OCI-LY7 (cell line): Measurements from ENCODE around the gene SLC41A1. TPM values are rescaled to one million over a fixed set of nuclear protein-coding genes. Genes with fewer than 3 reads are reported as not detected.

Experiments used
- BruUV-seq: library from RNA; stranded (reverse); fragments of 400-500 nt; replicated peaks from 2 replicates; lab custom pipeline; 2021; lab: Mats Ljungman, UMichigan
- CTCF ChIA-PET: fragments of 300-600 bp; sonication (Branson Sonifier 250); formaldehyde crosslinking; loops from one replicate; lab custom pipeline; 2022; ENCODE audit warnings: antibody characterized with exemption; ENCODE audit not compliant: unreplicated experiment; lab: Charles Lee
- POLR2A ChIA-PET: fragments of 300-600 bp; sonication (Branson Sonifier 250); formaldehyde crosslinking; loops from one replicate; lab custom pipeline; 2022; ENCODE audit warnings: antibody characterized with exemption; lab: Charles Lee
- DNase-seq: peaks from one replicate; pipeline ENCODE4 v3.0.0-alpha.2; 2015; ENCODE audit warnings: low spot score
- H2AFZ ChIP-seq: fragments of 200-600 bp; sonication (generic), shearing (Covaris generic); 2 replicates; pipeline ENCODE4 v1.6.1; 2014; ENCODE audit warnings: mild to moderate bottlenecking, antibody characterized with exemption, low read length, moderate library complexity
- H3K27ac ChIP-seq: fragments of 200-600 bp; sonication (generic); 2 replicates; pipeline ENCODE4 v1.5.1; 2014; ENCODE audit warnings: mixed run types, low read depth, mild to moderate bottlenecking, moderate library complexity, low read length, inconsistent platforms; ENCODE audit not compliant: poor library complexity, severe bottlenecking
- H3K36me3 ChIP-seq: fragments of 200-600 bp; sonication (generic); 2 replicates; pipeline ENCODE4 v1.6.1; 2014; ENCODE audit warnings: mild to moderate bottlenecking, antibody characterized with exemption, low read length, moderate library complexity, mixed read lengths; ENCODE audit not compliant: insufficient read depth
- H3K4me1 ChIP-seq: fragments of 200-600 bp; sonication (generic); 2 replicates; pipeline ENCODE4 v1.5.1; 2014; ENCODE audit warnings: mild to moderate bottlenecking, low read length; ENCODE audit not compliant: insufficient read depth, poor library complexity, severe bottlenecking
- H3K4me2 ChIP-seq: fragments of 200-600 bp; sonication (generic); 2 replicates; pipeline ENCODE4 v1.6.1; 2014; ENCODE audit warnings: mild to moderate bottlenecking, low read length
- H3K4me3 ChIP-seq: fragments of 200-600 bp; sonication (generic); 2 replicates; pipeline ENCODE4 v1.5.1; 2014; ENCODE audit warnings: mild to moderate bottlenecking, low read depth, low read length; ENCODE audit not compliant: poor library complexity, severe bottlenecking
- H3K79me2 ChIP-seq: fragments of 200-600 bp; sonication (generic); 2 replicates; pipeline ENCODE4 v1.6.1; 2016; ENCODE audit warnings: low read depth, mild to moderate bottlenecking, low read length, moderate library complexity, mixed read lengths; ENCODE audit not compliant: insufficient read depth
- H3K9me2 ChIP-seq: fragments of 200-600 bp; sonication (generic); 2 replicates; pipeline ENCODE4 v1.6.1; 2016; ENCODE audit warnings: mild to moderate bottlenecking, low read length, mixed read lengths; ENCODE audit not compliant: insufficient read depth
- H3K9me3 ChIP-seq: fragments of 200-600 bp; sonication (generic); 2 replicates; pipeline ENCODE4 v1.6.1; 2014; ENCODE audit warnings: mild to moderate bottlenecking, mixed run types, low read length, mixed read lengths
- H4K20me1 ChIP-seq: fragments of 200-600 bp; sonication (generic); 2 replicates; pipeline ENCODE4 v1.6.1; 2014; ENCODE audit warnings: mild to moderate bottlenecking, antibody characterized with exemption, low read length, moderate library complexity, mixed read lengths; ENCODE audit not compliant: insufficient read depth
- EZH2phosphoT487 ChIP-seq: fragments of 200-600 bp; sonication (generic); IDR thresholded peaks from 2 replicates; pipeline ENCODE4 v1.6.1; 2018; ENCODE audit warnings: low read depth, borderline replicate concordance, mild to moderate bottlenecking, mixed run types, antibody characterized with exemption, low read length, moderate library complexity, mixed read lengths
- intact Hi-C: fragments of 100-400 bp; cut with micrococcal nuclease; formaldehyde crosslinking; loops from one replicate; pipeline ENCODE4 v1.10.0; 2022; ENCODE audit not compliant: unreplicated experiment
- total RNA-seq, 2 experiments: library from RNA; depleted of rRNA in 1 of 2; stranded (reverse); fragments of >200 nt in 1 of 2; shearing (Covaris generic) in 1 of 2; gene quantifications; 2 replicates each; pipeline ENCODE4 v1.2.3, GENCODE V29; 2014 to 2022
- TF ChIP-seq, protein P1 (sequence below): fragments of 200-600 bp; sonication (generic); conservative IDR thresholded peaks from 2 replicates; pipeline ENCODE4 v1.5.1; 2014; ENCODE audit warnings: mild to moderate bottlenecking, antibody characterized with exemption, low read length, moderate library complexity, mixed read lengths

The SLC41A1 gene
- total RNA-seq, 2 experiments from 2014 or later = 3.2 to 8.2 TPM

DNA sequence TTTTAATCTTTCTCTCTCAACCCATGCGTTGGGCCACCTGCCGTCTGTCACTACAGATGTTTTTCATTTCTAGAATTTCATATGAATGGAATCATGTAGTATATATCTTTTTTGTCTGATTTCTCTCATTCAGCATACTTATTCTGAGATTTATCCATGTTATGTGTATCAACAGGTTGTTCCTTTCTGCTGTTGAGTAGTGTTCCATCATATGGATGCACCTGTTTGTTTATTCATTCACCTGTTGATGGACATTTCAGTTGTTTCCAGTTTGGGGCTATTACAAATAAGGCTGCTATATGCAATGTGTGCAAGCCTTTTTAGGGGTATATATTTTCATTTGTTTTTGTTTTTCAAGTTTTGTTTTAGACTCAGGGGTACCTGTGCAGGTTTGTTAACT is 9.4 kb upstream of the SLC41A1 start:
- H4K20me1 ChIP-seq = no peaks in the 10 kb centered on the region
- TF ChIP-seq EZH2phosphoT487 = no peak
- TF ChIP-seq, protein P1, sequence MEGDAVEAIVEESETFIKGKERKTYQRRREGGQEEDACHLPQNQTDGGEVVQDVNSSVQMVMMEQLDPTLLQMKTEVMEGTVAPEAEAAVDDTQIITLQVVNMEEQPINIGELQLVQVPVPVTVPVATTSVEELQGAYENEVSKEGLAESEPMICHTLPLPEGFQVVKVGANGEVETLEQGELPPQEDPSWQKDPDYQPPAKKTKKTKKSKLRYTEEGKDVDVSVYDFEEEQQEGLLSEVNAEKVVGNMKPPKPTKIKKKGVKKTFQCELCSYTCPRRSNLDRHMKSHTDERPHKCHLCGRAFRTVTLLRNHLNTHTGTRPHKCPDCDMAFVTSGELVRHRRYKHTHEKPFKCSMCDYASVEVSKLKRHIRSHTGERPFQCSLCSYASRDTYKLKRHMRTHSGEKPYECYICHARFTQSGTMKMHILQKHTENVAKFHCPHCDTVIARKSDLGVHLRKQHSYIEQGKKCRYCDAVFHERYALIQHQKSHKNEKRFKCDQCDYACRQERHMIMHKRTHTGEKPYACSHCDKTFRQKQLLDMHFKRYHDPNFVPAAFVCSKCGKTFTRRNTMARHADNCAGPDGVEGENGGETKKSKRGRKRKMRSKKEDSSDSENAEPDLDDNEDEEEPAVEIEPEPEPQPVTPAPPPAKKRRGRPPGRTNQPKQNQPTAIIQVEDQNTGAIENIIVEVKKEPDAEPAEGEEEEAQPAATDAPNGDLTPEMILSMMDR = no peak
- H2AFZ ChIP-seq = no peak overlapping the region
- DNase-seq = no peak
- no peak overlapping the region for H3K4me2 ChIP-seq
- no peaks in the 10 kb centered on the region for H3K36me3 ChIP-seq
- no peaks in the 10 kb centered on the region for H3K9me2 ChIP-seq
- no TSS peak for BruUV-seq
- CTCF ChIA-PET = no interaction called here
- intact Hi-C loops = no loop called here
- H3K9me3 ChIP-seq = peaks cover 13% of the 10 kb centered on the region; the same call in 1 of the 2 replicates
- H3K79me2 ChIP-seq = no peaks in the 10 kb centered on the region
- no peak overlapping the region for H3K27ac ChIP-seq
- H3K4me1 ChIP-seq = peaks cover 7% of the 10 kb centered on the region
- POLR2A ChIA-PET = interaction anchor here (1.4 kb wide), 1 partner anchor 11 kb away, joined by 4 read pairs; no protein-coding TSS in a partner anchor
- H3K4me3 ChIP-seq = no peak overlapping the region

DNA sequence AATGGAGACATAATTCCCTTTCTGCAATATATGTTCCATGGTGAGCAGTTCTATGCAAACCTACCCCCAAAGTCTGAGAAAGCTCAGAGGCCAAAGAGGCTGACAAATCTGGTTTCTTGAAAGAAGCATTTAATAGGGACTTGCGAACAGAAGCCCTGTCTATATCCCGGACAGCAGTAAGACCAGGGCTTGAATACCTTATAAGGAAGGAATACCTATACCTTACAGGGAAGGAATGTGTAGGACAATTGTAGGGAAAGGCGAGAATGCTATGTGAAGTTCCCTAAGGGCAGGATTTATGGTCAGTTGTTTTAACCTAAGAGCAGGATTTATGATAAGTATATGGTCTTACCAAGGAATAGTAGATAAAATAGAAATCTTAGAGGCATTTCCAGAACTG is 5.0 kb upstream of the SLC41A1 start:
- TF ChIP-seq EZH2phosphoT487 = no peak
- TF ChIP-seq, protein P1 = no peak
- Histone ChIP-seq H3K79me2 (no peaks in the 10 kb centered on the region), H3K9me2 (no peaks in the 10 kb centered on the region), H2AFZ (no peak overlapping the region), H3K4me3 (no peak overlapping the region), H3K4me2 (no peak overlapping the region), H3K36me3 (no peaks in the 10 kb centered on the region), H3K27ac (no peak overlapping the region), H3K9me3 (peaks cover 5% of the 10 kb centered on the region; the same call in 1 of the 2 replicates), H3K4me1 (peaks cover 7% of the 10 kb centered on the region), H4K20me1 (no peaks in the 10 kb centered on the region)
- POLR2A ChIA-PET = no interaction called here
- intact Hi-C loops = no loop called here
- DNase-seq = no peak
- CTCF ChIA-PET = no interaction called here
- BruUV-seq = no TSS peak

DNA sequence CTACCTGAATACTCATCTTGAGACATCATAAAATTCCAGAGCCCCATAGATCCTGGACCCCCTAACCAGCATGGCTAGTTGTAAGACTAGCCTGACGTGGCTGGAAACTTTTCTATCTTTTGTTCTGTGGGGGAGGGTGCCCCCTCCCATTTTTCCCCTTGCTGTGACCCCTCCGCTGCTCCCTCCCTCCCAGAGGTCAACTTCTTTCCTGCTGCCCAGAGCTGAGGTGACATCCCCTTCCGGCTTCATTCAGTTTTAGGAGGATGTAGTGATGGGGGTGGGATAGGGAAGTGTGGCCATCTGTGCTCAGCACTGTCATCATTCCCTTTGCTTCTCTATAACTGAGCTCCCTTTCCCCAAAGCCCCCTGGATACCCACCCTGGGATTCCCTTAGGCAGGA is 4.4 kb upstream of the SLC41A1 start:
- no peak overlapping the region for H3K4me3 ChIP-seq
- POLR2A ChIA-PET = no interaction called here
- H4K20me1 ChIP-seq = no peaks in the 10 kb centered on the region
- H3K36me3 ChIP-seq = no peaks in the 10 kb centered on the region
- no peak overlapping the region for H2AFZ ChIP-seq
- no peak overlapping the region for H3K27ac ChIP-seq
- peaks cover 9% of the 10 kb centered on the region for H3K4me1 ChIP-seq
- DNase-seq = no peak
- CTCF ChIA-PET = no interaction called here
- no peaks in the 10 kb centered on the region for H3K79me2 ChIP-seq
- no peaks in the 10 kb centered on the region for H3K9me2 ChIP-seq
- H3K9me3 ChIP-seq = peaks cover 3% of the 10 kb centered on the region; the same call in 1 of the 2 replicates
- intact Hi-C loops = no loop called here
- BruUV-seq = no TSS peak
- H3K4me2 ChIP-seq = no peak overlapping the region
- TF ChIP-seq, protein P1 = no peak
- TF ChIP-seq EZH2phosphoT487 = no peak
